SK-N-SH (cell line): ENCODE measurements around the gene DNAH9. TPM values are rescaled to one million over a fixed set of nuclear protein-coding genes. Genes with fewer than 3 reads are reported as not detected.

ENCODE experiments used
- CTCF ChIA-PET: fragments of 300-600, 350-600 bp; formaldehyde crosslinking; extraction: SDS; loops from one replicate; lab custom pipeline; 2021; lab: Yijun Ruan, JAX
- POLR2A ChIA-PET: fragments of 350-600 bp; sonication (Branson Sonifier 250); formaldehyde crosslinking; extraction: SDS; loops from one replicate; lab custom pipeline; 2020; ENCODE audit warnings: antibody characterized with exemption, inconsistent platforms; lab: Yijun Ruan, JAX
- DNase-seq: peaks from one replicate; pipeline ENCODE4 v3.0.0; 2012
- H2AFZ ChIP-seq: fragments of 200-600 bp; sonication (generic); 2 replicates; pipeline ENCODE4 v1.8.1; 2016; ENCODE audit warnings: antibody characterized with exemption, mild to moderate bottlenecking, low read depth
- H3F3A ChIP-seq: fragments of 200-600 bp; sonication (generic); replicated peaks from 2 replicates; pipeline ENCODE3; 2016; ENCODE audit warnings: antibody characterized with exemption, mild to moderate bottlenecking; ENCODE audit not compliant: insufficient read depth
- H3K27ac ChIP-seq, 2 experiments: fragments of 200-500 bp in 1 of 2; fragments of 200-600 bp in 1 of 2; sonication (Bioruptor generic) in 1 of 2; sonication (generic), shearing (Covaris generic) in 1 of 2; 2 replicates each; pipeline versions ENCODE4 v1.5.1 to v1.6.1; 2014 to 2016; ENCODE audit warnings: low read depth in 2 of 2, inconsistent platforms in 1 of 2, low read length in 1 of 2, mild to moderate bottlenecking in 1 of 2, mixed read lengths in 1 of 2
- H3K27me3 ChIP-seq: fragments of 200-600 bp; sonication (generic), shearing (Covaris generic); 2 replicates; pipeline ENCODE4 v1.6.1; 2016; ENCODE audit warnings: mixed run types; ENCODE audit not compliant: insufficient read depth
- H3K36me3 ChIP-seq, 2 experiments: fragments of 200-500 bp in 1 of 2; fragments of 200-600 bp in 1 of 2; sonication (Bioruptor generic) in 1 of 2; sonication (generic) in 1 of 2; replicated peaks in 1 of 2; 2 replicates each; pipeline versions ENCODE3 to v1.5.1; 2014 to 2016; ENCODE audit warnings: low read length in 1 of 2, mild to moderate bottlenecking in 1 of 2; ENCODE audit not compliant: insufficient read depth in 2 of 2, control insufficient read depth in 1 of 2
- H3K4me1 ChIP-seq, 2 experiments: fragments of 200-500 bp in 1 of 2; fragments of 200-600 bp in 1 of 2; sonication (Bioruptor generic) in 1 of 2; sonication (generic), shearing (Covaris generic) in 1 of 2; 2 replicates each; pipeline versions ENCODE4 v1.5.1 to v1.6.1; 2014 to 2016; ENCODE audit warnings: low read depth in 1 of 2, low read length in 1 of 2, mixed run types in 1 of 2; ENCODE audit not compliant: insufficient read depth in 2 of 2, control insufficient read depth in 1 of 2
- H3K4me2 ChIP-seq: fragments of 200-600 bp; sonication (generic), shearing (Covaris generic); 2 replicates; pipeline ENCODE4 v1.6.1; 2017; ENCODE audit warnings: mixed run types
- H3K4me3 ChIP-seq, 2 experiments: fragments of 200-500 bp in 1 of 2; fragments of 200-600 bp in 1 of 2; sonication (Bioruptor generic) in 1 of 2; sonication (generic), shearing (Covaris generic) in 1 of 2; 2 replicates each; pipeline versions ENCODE4 v1.5.1 to v1.8.1; 2014 to 2016; ENCODE audit warnings: low read depth in 2 of 2, inconsistent platforms in 1 of 2, low read length in 1 of 2, mild to moderate bottlenecking in 1 of 2, mixed read lengths in 1 of 2, moderate library complexity in 1 of 2
- H3K79me2 ChIP-seq: fragments of 200-600 bp; sonication (generic); 2 replicates; pipeline ENCODE4 v1.8.1; 2017; ENCODE audit warnings: mild to moderate bottlenecking; ENCODE audit not compliant: insufficient read depth
- H3K9ac ChIP-seq: fragments of 200-600 bp; sonication (generic); 2 replicates; pipeline ENCODE4 v1.6.1; 2017; ENCODE audit warnings: mixed run types
- H3K9me2 ChIP-seq: fragments of 200-600 bp; sonication (generic); 2 replicates; pipeline ENCODE4 v1.6.1; 2017; ENCODE audit warnings: mixed run types
- H3K9me3 ChIP-seq: fragments of 200-600 bp; sonication (generic); 2 replicates; pipeline ENCODE4 v1.6.1; 2017; ENCODE audit warnings: mixed run types, mild to moderate bottlenecking, moderate library complexity
- H4K20me1 ChIP-seq: fragments of 200-600 bp; sonication (generic); 2 replicates; pipeline ENCODE4 v1.6.1; 2017; ENCODE audit warnings: mild to moderate bottlenecking, mixed run types; ENCODE audit not compliant: insufficient read depth
- EP300 ChIP-seq, 2 experiments: IDR thresholded peaks; 2 replicates each; pipeline versions ENCODE4 v1.4.0 to v1.6.1; 2012; ENCODE audit warnings: borderline replicate concordance in 1 of 2, low read depth in 1 of 2, low read length in 1 of 2
- EZH2phosphoT487 ChIP-seq: fragments of 200-600 bp; sonication (generic); IDR thresholded peaks from 2 replicates; pipeline ENCODE4 v1.6.1; 2017; ENCODE audit warnings: low read depth, mixed run types, mild to moderate bottlenecking, antibody characterized with exemption, moderate library complexity, borderline replicate concordance
- FOSL2 ChIP-seq: IDR thresholded peaks from 2 replicates; pipeline ENCODE4 v1.4.0; 2012; ENCODE audit warnings: low read depth, mild to moderate bottlenecking, moderate library complexity, borderline replicate concordance
- GATA2 ChIP-seq: sonication (generic); formaldehyde crosslinking; IDR thresholded peaks from 2 replicates; pipeline ENCODE4 v1.5.0; 2020; ENCODE audit warnings: mild to moderate bottlenecking, missing genetic modification reagents
- JUND ChIP-seq: IDR thresholded peaks from 2 replicates; pipeline ENCODE4 v1.4.0; 2012
- NFIC ChIP-seq: IDR thresholded peaks from 2 replicates; pipeline ENCODE4 v1.4.0; 2012; ENCODE audit warnings: borderline replicate concordance
- POLR2AphosphoS5 ChIP-seq: IDR thresholded peaks from 2 replicates; pipeline ENCODE4 v1.6.1; 2012; ENCODE audit warnings: low read depth, low read length
- RCOR1 ChIP-seq: fragments of 150-350 bp; IDR thresholded peaks from 2 replicates; pipeline ENCODE4 v1.6.1; 2017; ENCODE audit warnings: antibody characterized with exemption, low read length
- RFX5 ChIP-seq: IDR thresholded peaks from 2 replicates; pipeline ENCODE4 v1.6.1; 2012; ENCODE audit warnings: mild to moderate bottlenecking, improper control_type of control experiment, low read length
- SMC3 ChIP-seq: IDR thresholded peaks from 2 replicates; pipeline ENCODE4 v1.6.1; 2012; ENCODE audit warnings: low read depth, low read length, improper control_type of control experiment
- YY1 ChIP-seq: IDR thresholded peaks from 2 replicates; pipeline ENCODE4 v1.4.0; 2012; ENCODE audit warnings: low read depth, mild to moderate bottlenecking
- WGBS: methylation state at CpG from one replicate; pipeline ENCODE4 v1.1.6; 2017; ENCODE audit warnings: low lambda C conversion rate; 5-methylcytosine and 5-hydroxymethylcytosine counted together
- polyA plus RNA-seq, 3 experiments: library from polyadenylated mRNA; depleted of rRNA; stranded (reverse); fragments of >200 nt; gene quantifications; 2 replicates each; pipeline ENCODE4 v1.2.3, GENCODE V29; 2012
- TF ChIP-seq, protein P1 (sequence below): fragments of 200-600 bp; sonication (generic); IDR thresholded peaks from 2 replicates; pipeline ENCODE4 v1.6.1; 2017; ENCODE audit warnings: antibody characterized with exemption, mild to moderate bottlenecking, moderate library complexity

Gene DNAH9
- polyA plus RNA-seq, 1 of the 3 experiments (the other 2 are of a cell fraction), result not detected

DNA sequence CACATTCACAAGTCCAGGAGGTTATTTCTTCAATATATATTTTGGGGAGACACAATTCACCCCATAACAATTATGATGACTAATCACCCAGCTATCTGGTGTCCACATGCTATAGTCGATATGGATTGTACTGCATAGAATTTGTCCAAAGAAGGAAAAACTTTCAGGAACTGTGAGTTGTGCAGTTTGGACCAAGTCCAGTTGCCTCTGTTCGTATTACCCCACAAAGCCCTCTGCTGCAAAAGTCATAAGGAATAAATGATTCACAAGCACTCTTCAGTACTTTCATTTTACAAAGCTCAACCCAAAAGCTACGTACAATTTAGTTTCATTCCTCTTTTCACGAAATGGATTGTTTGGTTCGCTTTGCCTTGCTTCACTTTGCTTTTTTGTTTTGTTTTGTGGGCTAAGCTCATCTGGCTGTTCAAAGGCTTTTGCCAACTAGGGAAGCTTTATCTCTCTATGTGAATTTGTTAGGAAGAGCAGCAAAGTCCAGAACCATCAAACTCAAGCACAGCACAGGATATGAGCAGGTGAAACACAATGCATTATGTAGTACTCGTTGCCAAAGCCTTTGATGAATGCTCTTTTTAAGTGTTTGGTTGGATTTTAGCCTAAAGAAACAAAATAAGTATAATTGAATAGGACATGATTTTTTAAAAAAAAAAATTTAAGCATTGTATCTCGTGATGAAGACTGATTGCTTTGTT is 300.4 kb downstream of the DNAH9 start:
- POLR2A ChIA-PET, result no interaction called here
- Histone ChIP-seq H3K4me3 (no peak overlapping the region), H3K9me3 (no peaks in the 10 kb centered on the region), H3K9ac (no peak overlapping the region), H3K9me2 (no peaks in the 10 kb centered on the region), H3F3A (no peaks in the 10 kb centered on the region), H2AFZ (no peak overlapping the region), H3K36me3 (no peaks in the 10 kb centered on the region), H4K20me1 (no peaks in the 10 kb centered on the region), H3K27me3 (no peaks in the 10 kb centered on the region), H3K27ac (no peak overlapping the region), H3K4me2 (no peak overlapping the region), H3K4me1 (no peaks in the 10 kb centered on the region), H3K79me2 (no peaks in the 10 kb centered on the region)
- TF ChIP-seq EZH2phosphoT487 (no peak), SMC3 (no peak)
- no peak for DNase-seq
- CTCF ChIA-PET, result interaction anchor here (0.9 kb wide), 1 partner anchor 16 kb away, joined by 3 read pairs; no protein-coding TSS in a partner anchor
- 24% methylated on average over 7 of the region's 7 CpGs for WGBS

DNA sequence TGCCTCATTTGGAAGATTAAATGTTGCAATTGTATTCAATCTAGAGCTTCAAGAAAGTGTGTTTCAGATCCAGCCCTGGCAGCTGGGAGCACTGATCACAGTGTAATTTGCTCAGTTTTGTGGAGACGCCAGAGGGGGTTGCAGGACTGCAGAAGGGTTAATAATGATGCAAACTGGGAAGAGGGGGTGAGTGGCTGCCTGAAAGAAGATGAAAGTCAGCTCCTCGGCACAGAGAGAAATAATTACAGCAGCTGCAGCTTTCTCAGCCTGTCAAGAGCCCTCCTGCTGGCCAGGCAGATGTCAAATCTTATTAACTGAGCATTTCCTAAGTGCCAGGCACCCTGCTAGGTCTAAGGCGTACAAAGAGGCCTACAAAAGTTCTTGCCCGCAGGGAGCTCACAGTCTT is 301.3 kb downstream of the DNAH9 start:
- Histone ChIP-seq H3K27ac (no peak overlapping the region), H3K9me2 (no peaks in the 10 kb centered on the region), H3K9me3 (no peaks in the 10 kb centered on the region), H3K79me2 (no peaks in the 10 kb centered on the region), H3K36me3 (no peaks in the 10 kb centered on the region), H3K9ac (no peak overlapping the region), H3K4me1 (no peaks in the 10 kb centered on the region), H3K4me3 (no peak overlapping the region), H3K4me2 (no peak overlapping the region), H3F3A (no peaks in the 10 kb centered on the region), H2AFZ (no peak overlapping the region), H3K27me3 (no peaks in the 10 kb centered on the region), H4K20me1 (no peaks in the 10 kb centered on the region)
- ChIA-PET POLR2A (no interaction called here), CTCF (interaction anchor here (0.9 kb wide), 1 partner anchor 15 kb away, joined by 3 read pairs; no protein-coding TSS in a partner anchor)
- no peak for TF ChIP-seq YY1
- no peak for TF ChIP-seq NFIC
- TF ChIP-seq RFX5, result no peak
- WGBS, result 8% methylated on average over 4 of the region's 4 CpGs
- peak; percentile 21 for DNase-seq

DNA sequence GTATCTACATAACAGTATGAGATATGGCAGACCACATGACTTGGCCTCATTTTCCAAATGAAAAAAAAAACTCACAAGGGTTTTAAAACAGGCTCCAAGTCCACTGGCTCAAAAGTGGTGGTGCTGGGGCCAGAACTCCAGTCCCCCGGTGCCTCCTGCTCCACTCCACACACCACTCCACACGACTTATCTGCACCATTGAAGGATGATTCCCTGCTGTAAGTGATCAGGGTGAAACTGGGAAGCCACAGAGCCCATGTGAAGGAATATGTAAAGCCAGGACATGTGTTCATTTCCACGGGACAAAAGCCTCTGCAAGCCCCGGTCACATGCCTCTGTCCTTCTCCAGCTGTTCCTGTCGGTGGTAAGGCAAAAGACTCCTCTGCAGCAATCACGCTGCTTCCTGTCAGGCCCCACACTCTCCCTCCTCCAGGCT is 301.8 kb downstream of the DNAH9 start:
- no peaks in the 10 kb centered on the region for H3K4me1 ChIP-seq
- H3K4me3 ChIP-seq, result no peak overlapping the region
- H3K9me2 ChIP-seq, result no peaks in the 10 kb centered on the region
- H3K27me3 ChIP-seq, result no peaks in the 10 kb centered on the region
- no peaks in the 10 kb centered on the region for H4K20me1 ChIP-seq
- no peak overlapping the region for H3K9ac ChIP-seq
- no peaks in the 10 kb centered on the region for H3K79me2 ChIP-seq
- no peak for DNase-seq
- H3K36me3 ChIP-seq, result no peaks in the 10 kb centered on the region
- ChIA-PET POLR2A (no interaction called here), CTCF (no interaction called here)
- WGBS, result 12% methylated on average over 6 of the region's 6 CpGs
- H3K27ac ChIP-seq, result no peak overlapping the region
- H3K4me2 ChIP-seq, result no peak overlapping the region
- TF ChIP-seq EP300 (IDR thresholded peaks at IDR 0.05; ENCODE audit: borderline replicate concordance in 1 of 2, low read depth in 1 of 2, low read length in 1 of 2) (no peak), RCOR1 (no peak), JUND (no peak), FOSL2 (no peak), SMC3 (no peak), POLR2AphosphoS5 (no peak), GATA2 (CRISPR knock-in tag) (no peak), YY1 (no peak)
- TF ChIP-seq, protein P1, sequence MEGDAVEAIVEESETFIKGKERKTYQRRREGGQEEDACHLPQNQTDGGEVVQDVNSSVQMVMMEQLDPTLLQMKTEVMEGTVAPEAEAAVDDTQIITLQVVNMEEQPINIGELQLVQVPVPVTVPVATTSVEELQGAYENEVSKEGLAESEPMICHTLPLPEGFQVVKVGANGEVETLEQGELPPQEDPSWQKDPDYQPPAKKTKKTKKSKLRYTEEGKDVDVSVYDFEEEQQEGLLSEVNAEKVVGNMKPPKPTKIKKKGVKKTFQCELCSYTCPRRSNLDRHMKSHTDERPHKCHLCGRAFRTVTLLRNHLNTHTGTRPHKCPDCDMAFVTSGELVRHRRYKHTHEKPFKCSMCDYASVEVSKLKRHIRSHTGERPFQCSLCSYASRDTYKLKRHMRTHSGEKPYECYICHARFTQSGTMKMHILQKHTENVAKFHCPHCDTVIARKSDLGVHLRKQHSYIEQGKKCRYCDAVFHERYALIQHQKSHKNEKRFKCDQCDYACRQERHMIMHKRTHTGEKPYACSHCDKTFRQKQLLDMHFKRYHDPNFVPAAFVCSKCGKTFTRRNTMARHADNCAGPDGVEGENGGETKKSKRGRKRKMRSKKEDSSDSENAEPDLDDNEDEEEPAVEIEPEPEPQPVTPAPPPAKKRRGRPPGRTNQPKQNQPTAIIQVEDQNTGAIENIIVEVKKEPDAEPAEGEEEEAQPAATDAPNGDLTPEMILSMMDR, result no peak
- H3F3A ChIP-seq, result no peaks in the 10 kb centered on the region
- H3K9me3 ChIP-seq, result no peaks in the 10 kb centered on the region
- H2AFZ ChIP-seq, result no peak overlapping the region
